Esophagus muscularis mucosa (tissue), 4 donors: Measurements from ENCODE around the gene SRRM3. TPM values are rescaled to one million over a fixed set of nuclear protein-coding genes. Genes with fewer than 3 reads are reported as not detected.
"Not testable (repeated sequence)": the region's sequence is repeated elsewhere in the genome, so short reads cannot be mapped to it uniquely, and the experiment has no call there.

Experiments
- DNase-seq: peaks from one replicate; pipeline ENCODE4 v3.0.0-alpha.2; 2017; ENCODE audit errors: extremely low spot score
- H3K27ac ChIP-seq, 4 donors: fragments of 200-600 bp; sonication (generic); replicated peaks in 1 of 4; 1 replicate in 3 of 4; 2 replicates in 1 of 4; pipeline ENCODE4 v1.5.1; 2016 to 2019; ENCODE audit warnings: mild to moderate bottlenecking in 1 of 4
- H3K27me3 ChIP-seq, 4 donors: fragments of 200-600 bp; sonication (generic); one replicate each; pipeline versions ENCODE4 v1.5.1 to v1.6.0; 2016 to 2019
- H3K36me3 ChIP-seq, 4 donors: fragments of 200-600 bp; sonication (generic); one replicate each; pipeline ENCODE4 v1.5.1; 2016 to 2019
- H3K4me1 ChIP-seq, 4 donors: fragments of 200-600 bp; sonication (generic); one replicate each; pipeline ENCODE4 v1.5.1; 2016 to 2019
- H3K4me3 ChIP-seq, 4 donors: fragments of 200-600 bp; sonication (generic); 1 replicate in 2 of 4; 2 replicates in 2 of 4; pipeline ENCODE4 v1.5.1; 2016 to 2019; ENCODE audit warnings: mild to moderate bottlenecking in 4 of 4, moderate library complexity in 1 of 4
- H3K9me3 ChIP-seq, 4 donors: fragments of 200-600 bp; sonication (generic); 1 replicate in 3 of 4; 2 replicates in 1 of 4; pipeline ENCODE4 v1.5.1; 2016 to 2019
- EP300 ChIP-seq: sonication (generic); formaldehyde crosslinking; IDR thresholded peaks from one replicate; pipeline ENCODE4 v1.6.1; 2017; ENCODE audit warnings: antibody characterized with exemption
- POLR2A ChIP-seq: fragments of 450-650 bp; IDR thresholded peaks from one replicate; pipeline ENCODE4 v1.6.1; 2017; ENCODE audit warnings: antibody characterized with exemption, moderate library complexity, mild to moderate bottlenecking, low read depth
- POLR2AphosphoS5 ChIP-seq, 2 donors: sonication (generic); formaldehyde crosslinking; IDR thresholded peaks; one replicate each; pipeline ENCODE4 v1.6.1; 2017; ENCODE audit warnings: antibody characterized with exemption in 2 of 2
- WGBS: methylation state at CpG from one replicate; pipeline ENCODE4 v1.1.5; 2018; 5-methylcytosine and 5-hydroxymethylcytosine counted together
- intact Hi-C: fragments of 100-400 bp; cut with DNase I; formaldehyde crosslinking; loops from one replicate; pipeline ENCODE4 v1.15.1; 2023
- total RNA-seq, 4 donors: library from RNA; depleted of rRNA; stranded (reverse); fragments of >200 nt; gene quantifications; one replicate each; pipeline versions ENCODE4 v1.1.0 to v1.2.1, GENCODE V29; 2016
- TF ChIP-seq, protein P1 (sequence below), 3 experiments: fragments of 200-600 bp in 2 of 3; fragments of 450-650 bp in 1 of 3; sonication (generic) in 2 of 3; IDR thresholded peaks; one replicate each; pipeline ENCODE4 v1.5.1; 2017 to 2019; ENCODE audit warnings: antibody characterized with exemption in 3 of 3, mild to moderate bottlenecking in 2 of 3, moderate library complexity in 1 of 3

SRRM3 gene
- total RNA-seq, 4 donors from 2014 or later, result 2.1 to 4.9 (median 2.7) TPM

DNA sequence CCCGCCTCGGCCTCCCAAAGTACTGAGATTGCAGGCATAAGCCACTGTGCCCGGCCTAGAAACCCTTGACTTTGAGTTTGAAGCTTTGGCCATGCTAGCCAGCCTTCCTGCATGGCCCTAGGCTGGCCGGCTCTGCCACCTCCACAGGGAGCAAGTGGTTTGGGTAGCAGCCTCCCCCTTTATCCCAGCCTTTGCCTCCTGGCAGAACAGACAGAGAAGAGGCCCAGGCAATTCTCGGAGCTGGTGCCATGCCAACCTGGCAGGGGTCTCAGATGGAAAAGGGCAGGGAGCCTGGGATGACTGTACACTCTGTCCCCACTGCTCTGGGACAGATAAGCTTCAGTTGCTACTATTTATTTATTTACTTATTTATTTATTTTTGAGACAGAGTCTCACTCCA lies 39.4 kb downstream of the SRRM3 start:
- no peak overlapping the region for H3K27ac ChIP-seq
- intact Hi-C loops, result no loop called here
- 84% methylated on average over 4 of the region's 5 CpGs for WGBS
- H3K9me3 ChIP-seq, result no peaks in the 10 kb centered on the region
- no peaks in the 10 kb centered on the region for H3K36me3 ChIP-seq
- no peaks in the 10 kb centered on the region for H3K4me1 ChIP-seq
- H3K4me3 ChIP-seq, result no peak overlapping the region
- no peak for TF ChIP-seq POLR2A
- DNase-seq, result no peak
- H3K27me3 ChIP-seq, result peaks cover 0 to 42% (median 4%) of the 10 kb centered on the region in 4 donors

DNA sequence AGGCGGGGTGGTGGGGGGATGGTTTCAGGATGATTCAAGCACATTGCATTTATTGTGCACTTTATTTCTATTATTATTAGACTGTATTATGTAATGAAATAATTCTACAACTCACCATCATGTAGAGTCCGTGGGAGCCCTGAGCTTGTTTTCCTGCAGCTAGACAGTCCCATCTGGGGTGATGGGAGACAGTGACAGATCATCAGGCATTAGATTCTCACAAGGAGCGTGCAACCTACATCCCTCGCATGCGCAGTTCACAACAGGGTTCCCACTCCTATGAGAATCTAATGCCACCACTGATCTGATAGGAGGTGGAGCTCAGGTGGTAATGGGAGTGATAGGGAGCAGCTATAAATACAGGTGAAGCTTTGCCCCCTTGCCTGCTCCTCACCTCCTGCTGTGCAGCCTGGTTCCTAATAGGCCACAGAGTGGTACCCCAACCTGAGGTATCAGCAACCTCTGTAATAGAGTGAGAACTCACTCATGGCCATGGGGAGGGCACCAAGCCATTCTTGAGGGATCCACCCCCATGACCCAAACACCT lies 40.9 kb downstream of the SRRM3 start:
- H3K4me1 ChIP-seq, H3K27ac ChIP-seq, H3K4me3 ChIP-seq, intact Hi-C loops, H3K36me3 ChIP-seq, H3K9me3 ChIP-seq, DNase-seq: not testable (repeated sequence)
- H3K27me3 ChIP-seq, result peaks cover 0 to 37% (median 4%) of the 10 kb centered on the region in 4 donors
- 86% methylated on average over 5 of the region's 5 CpGs for WGBS

DNA sequence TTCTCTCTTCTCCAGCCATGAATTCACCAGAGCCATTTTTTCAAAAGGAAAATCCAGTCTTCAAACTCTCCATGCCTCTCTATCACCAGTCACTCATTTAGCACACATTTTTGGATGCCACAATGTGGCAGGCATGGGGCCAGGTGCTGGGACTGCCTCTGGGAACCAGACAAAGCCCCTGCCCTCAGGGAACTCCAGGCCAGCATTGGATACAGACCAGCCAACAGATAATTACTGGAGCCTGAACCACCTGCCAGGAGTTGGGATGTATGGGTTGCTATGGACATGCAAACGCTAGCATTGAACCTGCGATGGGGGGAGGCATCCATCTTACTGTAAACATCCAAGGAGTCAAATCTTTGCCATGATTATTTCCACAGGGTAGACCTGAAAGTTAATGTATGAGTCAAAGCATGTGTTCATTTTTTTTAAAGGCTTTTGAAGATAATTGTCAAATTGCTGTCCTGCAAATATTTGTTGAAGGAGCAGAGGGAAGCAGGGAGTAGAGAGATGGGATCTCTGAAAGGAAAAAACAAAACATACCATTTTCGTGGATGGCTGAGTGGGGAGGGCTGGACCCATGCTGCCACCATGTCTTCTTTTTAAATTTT lies 43.2 kb downstream of the SRRM3 start:
- Histone ChIP-seq H3K27me3 (peaks cover 0 to 29% (median 0%) of the 10 kb centered on the region in 4 donors), H3K9me3 (no peaks in the 10 kb centered on the region), H3K27ac (no peak overlapping the region), H3K4me1 (no peaks in the 10 kb centered on the region), H3K4me3 (no peak overlapping the region), H3K36me3 (no peaks in the 10 kb centered on the region)
- WGBS, result 50% methylated on average over 3 of the region's 3 CpGs
- TF ChIP-seq EP300, result no peak
- no peak for TF ChIP-seq POLR2A
- TF ChIP-seq, protein P1, sequence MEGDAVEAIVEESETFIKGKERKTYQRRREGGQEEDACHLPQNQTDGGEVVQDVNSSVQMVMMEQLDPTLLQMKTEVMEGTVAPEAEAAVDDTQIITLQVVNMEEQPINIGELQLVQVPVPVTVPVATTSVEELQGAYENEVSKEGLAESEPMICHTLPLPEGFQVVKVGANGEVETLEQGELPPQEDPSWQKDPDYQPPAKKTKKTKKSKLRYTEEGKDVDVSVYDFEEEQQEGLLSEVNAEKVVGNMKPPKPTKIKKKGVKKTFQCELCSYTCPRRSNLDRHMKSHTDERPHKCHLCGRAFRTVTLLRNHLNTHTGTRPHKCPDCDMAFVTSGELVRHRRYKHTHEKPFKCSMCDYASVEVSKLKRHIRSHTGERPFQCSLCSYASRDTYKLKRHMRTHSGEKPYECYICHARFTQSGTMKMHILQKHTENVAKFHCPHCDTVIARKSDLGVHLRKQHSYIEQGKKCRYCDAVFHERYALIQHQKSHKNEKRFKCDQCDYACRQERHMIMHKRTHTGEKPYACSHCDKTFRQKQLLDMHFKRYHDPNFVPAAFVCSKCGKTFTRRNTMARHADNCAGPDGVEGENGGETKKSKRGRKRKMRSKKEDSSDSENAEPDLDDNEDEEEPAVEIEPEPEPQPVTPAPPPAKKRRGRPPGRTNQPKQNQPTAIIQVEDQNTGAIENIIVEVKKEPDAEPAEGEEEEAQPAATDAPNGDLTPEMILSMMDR (IDR thresholded peaks at IDR 0.05), result no peak
- TF ChIP-seq POLR2AphosphoS5 (IDR thresholded peaks at IDR 0.05), result no peak
- DNase-seq, result no peak
- intact Hi-C loops, result no loop called here

DNA sequence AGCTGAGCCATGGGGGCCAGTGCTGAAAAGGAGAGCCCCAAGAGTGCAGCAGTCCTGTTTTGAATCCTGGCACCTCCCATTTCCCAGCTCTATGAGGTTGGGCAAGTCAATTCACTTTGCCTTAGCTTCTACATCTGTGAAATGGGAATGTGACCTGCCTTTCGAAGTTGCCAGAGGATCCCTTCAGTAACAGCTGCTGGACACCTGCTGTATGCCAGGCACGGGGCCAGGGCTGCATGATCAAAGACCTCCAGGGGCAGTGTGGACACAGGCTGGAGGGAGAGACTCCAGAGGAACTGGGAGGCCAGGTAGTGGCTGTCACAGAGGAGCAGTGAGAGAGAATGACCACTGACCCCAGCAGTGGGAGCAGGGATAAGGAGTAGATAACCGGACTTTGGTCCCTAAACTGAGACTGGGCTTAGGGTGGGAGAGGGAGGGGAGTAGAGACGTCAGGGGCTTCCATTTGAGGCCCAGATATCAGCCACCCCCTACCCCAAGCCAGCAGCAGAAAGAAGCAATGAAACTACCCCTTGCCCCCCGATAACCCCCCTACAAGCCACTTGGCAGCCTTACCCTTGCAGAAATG lies 45.2 kb downstream of the SRRM3 start:
- H3K4me1 ChIP-seq, result no peaks in the 10 kb centered on the region
- no peaks in the 10 kb centered on the region for H3K36me3 ChIP-seq
- H3K4me3 ChIP-seq, result no peak overlapping the region
- H3K9me3 ChIP-seq, result no peaks in the 10 kb centered on the region
- no peak for TF ChIP-seq POLR2A
- no peak for TF ChIP-seq POLR2AphosphoS5 (IDR thresholded peaks at IDR 0.05)
- TF ChIP-seq, protein P1 (IDR thresholded peaks at IDR 0.05), result no peak
- TF ChIP-seq EP300, result no peak
- H3K27me3 ChIP-seq, result peaks cover 0 to 36% (median 0%) of the 10 kb centered on the region in 4 donors
- DNase-seq, result no peak
- WGBS, result 55% methylated on average over 5 of the region's 5 CpGs
- intact Hi-C loops, result no loop called here
- no peak overlapping the region for H3K27ac ChIP-seq

DNA sequence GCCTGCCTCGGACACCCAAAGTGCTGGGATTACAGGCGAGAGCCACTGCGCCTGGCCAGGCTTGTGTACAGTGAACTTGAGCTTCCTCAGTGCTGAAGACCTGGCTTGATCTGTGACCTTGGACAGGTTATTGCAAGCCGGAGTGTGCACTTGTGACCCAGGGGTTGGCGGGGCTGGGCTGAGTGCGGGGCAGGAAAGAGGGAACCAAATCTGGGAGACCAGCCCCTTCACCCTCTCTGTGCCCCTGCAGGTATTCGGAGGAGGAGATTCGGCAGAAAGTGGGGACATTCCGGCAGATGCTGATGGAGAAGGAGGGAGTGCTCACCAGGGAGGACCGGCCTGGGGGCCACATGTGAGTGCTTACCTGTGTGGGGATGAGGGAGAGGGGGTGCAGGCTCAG lies 46.2 kb downstream of the SRRM3 start:
- H3K27ac ChIP-seq, result no peak overlapping the region
- no peaks in the 10 kb centered on the region for H3K9me3 ChIP-seq
- DNase-seq, result no peak
- no peak overlapping the region for H3K4me3 ChIP-seq
- 88% methylated on average over 9 of the region's 10 CpGs for WGBS
- intact Hi-C loops, result no loop called here
- H3K4me1 ChIP-seq, result no peaks in the 10 kb centered on the region
- peaks cover 0 to 43% (median 0%) of the 10 kb centered on the region in 4 donors for H3K27me3 ChIP-seq
- H3K36me3 ChIP-seq, result no peaks in the 10 kb centered on the region
- no peak for TF ChIP-seq EP300
- TF ChIP-seq, protein P1 (IDR thresholded peaks at IDR 0.05), result no peak
- no peak for TF ChIP-seq POLR2AphosphoS5 (IDR thresholded peaks at IDR 0.05)
- TF ChIP-seq POLR2A, result no peak
